Effector CD8-positive, alpha-beta T cell (primary cell): Measurements from ENCODE around the gene TRMT61A.
A peak's percentile ranks its signal among the peaks of the same experiment; 100 is the strongest.

Source experiments
- DNase-seq: peaks from one replicate; lab custom pipeline; 2025; lab: John Stamatoyannopoulos, UW

The TRMT61A gene

DNA sequence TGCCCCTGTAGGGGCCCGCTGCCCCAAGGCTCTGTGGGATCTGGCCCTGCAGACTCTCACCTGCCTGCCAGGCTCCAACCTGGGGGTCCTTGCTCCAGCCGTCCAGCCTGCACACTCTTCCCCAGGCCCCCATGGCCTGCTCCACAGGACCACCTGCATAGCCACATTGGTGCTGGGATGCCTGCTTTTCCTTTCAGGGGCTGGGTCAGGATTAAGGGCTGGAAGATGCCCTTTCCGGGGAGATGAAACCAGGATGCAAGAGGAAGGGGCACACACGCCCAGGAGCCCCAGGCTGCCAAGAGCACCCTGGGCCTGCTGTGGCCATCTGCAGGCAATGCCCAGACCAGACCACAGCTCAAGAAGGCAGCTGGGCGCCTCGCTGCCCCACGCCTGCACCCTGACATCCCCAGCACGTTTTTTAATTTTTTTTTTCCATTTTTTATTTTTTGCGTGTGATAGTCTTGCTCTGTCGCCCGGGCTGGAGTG, 18.5 kb downstream of the TRMT61A start:
- no peak for DNase-seq

DNA sequence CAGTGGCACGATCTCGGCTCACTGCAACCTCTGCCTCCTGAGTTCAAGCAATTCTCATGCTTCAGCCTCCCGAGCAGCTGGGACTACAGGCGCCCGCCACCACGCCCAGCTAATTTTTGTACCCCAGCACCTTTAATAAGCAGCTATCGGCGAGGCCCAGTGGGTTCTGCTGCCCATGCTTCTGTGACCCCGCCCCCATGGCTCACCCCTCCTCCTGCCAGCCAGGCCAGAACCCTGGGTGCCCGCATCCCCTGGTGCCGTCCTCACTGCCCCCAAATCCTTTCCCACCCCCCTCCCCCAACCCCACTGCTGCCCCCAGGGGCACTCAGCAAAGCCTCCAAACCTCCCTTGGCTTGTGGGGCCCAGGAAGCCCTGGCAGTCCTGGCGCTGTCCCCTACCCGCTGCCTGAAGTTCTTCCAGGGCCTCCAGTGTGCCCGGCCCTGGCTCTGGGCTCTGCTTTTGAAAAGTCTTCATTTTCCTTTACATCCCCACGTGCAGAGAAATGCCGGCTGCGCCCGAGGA, 19.0 kb downstream of the TRMT61A start:
- DNase-seq = no peak

DNA sequence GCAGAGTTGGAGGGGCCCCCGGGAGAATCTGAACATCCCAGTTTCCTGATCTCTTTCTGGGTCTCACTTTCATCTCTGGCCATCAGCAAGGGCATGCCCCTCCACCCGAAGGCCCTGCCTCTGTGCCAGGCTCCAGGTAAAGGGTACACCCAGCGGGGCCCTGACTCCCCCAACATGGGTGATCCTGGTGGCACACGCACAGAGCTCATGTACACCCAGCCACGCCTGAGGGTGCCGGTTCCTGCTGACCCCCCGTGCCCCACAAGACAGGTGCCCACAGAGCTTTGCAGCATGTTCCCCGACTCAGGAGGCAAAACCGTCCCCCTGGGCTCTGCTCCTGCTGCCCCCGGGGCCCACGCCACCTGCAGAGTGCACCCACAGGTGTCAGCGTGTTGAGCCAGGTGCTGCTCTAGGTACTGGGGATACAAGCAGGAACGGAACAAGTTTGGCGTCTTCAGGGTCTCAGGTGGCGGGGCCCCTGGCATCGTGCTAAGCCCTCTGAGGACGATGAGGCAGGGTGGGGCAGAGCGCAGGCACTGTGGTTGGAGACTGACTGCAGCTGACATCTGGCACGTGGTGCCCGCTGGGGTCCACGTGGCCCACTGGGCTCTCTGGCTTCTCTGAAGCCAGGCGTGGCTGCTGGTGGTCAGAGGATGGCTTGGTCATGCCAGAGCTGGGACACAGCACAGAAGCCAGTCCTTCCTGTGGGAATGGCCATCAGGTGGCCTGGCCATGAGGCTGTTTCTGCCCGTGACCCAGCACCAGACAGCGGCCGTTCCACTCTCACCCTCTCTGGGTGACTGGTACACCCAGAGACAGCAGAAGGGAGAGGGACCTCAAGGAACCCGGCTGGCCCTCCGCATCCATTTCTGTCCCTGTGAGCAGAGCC, 19.7 kb downstream of the TRMT61A start:
- DNase-seq = no peak

DNA sequence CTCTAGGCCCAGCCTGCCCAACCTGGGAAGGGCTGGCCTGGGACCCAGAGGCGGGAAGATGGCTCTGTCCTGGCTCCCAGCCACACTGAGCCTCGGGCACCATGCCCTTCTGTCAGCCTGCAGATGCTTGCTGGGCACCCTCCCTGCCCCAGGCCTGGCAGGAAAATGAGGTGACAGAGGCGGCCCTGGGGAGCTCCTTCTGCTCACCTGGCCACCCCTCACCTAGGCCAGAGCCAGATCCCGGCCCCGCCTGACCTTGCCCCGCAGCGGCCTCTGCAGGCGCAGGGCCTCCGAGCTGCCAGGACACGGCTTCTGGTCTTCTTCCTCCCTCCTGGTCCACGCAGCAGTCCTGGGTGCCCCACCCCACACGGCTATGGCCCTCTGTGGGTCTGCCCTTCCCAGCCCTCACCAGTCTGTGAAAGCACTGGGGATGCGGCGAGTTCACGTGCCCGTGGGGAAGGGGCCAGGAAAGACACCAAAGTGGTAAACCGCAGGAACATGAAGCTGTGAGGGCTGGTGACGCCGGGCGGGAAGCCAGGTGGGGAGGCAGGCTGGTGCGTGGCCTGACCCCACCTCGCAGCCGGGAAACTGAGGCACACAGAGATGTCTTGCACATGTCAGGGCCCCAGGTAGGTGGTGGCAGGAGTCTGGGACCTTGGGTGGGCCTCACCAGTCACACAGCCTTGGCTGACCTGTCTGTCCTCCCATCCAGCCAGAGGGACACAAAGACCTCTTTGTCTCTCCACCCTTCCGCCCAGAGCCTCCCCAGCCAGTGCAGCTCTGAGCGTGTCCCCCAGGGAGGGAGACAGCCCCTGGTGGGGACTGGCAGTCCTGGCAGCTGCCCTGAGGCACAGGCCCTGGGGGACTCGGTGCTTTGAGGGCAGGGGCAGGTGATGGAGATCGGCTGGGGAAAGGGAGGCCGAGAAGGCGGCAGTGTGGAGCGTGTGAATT, 20.6 kb downstream of the TRMT61A start:
- DNase-seq = no peak

DNA sequence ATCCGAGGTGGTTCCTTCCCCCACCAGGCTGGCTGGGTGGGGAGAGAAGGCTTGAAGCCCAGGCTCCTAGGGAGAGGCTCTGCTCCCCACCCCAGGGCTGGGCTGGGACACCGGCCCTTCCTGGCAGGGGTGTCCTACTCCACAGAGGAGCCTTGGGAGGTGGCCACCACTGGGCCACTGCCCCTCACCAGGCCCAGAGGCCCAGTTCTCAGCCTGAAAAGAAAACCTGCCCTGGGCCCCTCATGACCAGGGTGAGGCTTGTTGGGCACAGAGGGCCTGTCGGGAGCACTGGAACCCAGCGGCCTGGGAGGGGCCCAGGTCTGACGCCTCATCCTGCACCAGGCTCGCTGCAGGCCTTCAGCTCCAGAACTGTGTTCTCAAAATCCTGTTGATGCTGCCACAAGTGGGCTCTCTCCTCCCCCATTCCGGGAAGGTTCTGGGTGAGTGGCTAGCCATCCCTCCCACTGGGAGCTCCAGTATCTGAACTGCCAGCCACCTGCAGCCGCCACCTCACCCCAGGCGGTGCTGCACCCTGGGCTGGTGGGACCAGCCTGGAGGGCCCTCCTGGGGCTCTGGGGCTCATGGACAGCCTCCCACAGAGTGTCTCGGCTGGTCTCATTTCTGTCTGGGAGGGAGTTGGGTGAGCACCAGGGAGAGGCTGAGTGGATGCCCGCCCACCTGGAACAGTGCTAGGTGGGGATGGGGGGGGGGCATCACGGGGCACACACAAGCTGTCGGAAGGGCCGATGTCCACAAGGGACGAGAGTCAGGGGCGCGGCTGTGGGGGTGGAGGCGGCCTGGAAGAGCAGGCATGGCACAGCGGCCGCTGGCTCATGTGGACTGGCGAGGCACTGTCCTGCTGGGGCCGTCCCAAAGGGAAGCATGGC, 21.7 kb downstream of the TRMT61A start:
- no peak for DNase-seq

DNA sequence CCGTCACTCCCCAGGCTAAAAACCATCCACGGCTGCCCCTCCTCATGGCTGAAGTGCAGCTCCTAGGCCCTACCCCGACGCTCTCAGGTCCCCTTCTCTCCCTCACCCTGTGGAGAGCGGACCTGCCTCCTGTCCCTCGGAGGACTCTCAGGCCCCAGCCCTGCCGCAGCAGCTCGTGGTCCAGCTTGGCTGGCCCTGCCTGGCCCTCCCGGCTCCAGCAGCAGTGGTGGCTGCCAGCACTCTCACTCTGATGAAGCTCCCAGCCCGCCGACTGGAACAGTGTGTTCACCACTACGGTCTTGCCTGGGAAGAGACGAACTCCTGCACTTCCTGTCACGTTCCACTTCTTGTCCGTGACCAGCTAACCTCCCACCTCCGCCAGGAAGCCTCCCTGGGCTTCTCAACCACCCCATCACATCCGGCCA, 22.4 kb downstream of the TRMT61A start:
- no peak for DNase-seq

DNA sequence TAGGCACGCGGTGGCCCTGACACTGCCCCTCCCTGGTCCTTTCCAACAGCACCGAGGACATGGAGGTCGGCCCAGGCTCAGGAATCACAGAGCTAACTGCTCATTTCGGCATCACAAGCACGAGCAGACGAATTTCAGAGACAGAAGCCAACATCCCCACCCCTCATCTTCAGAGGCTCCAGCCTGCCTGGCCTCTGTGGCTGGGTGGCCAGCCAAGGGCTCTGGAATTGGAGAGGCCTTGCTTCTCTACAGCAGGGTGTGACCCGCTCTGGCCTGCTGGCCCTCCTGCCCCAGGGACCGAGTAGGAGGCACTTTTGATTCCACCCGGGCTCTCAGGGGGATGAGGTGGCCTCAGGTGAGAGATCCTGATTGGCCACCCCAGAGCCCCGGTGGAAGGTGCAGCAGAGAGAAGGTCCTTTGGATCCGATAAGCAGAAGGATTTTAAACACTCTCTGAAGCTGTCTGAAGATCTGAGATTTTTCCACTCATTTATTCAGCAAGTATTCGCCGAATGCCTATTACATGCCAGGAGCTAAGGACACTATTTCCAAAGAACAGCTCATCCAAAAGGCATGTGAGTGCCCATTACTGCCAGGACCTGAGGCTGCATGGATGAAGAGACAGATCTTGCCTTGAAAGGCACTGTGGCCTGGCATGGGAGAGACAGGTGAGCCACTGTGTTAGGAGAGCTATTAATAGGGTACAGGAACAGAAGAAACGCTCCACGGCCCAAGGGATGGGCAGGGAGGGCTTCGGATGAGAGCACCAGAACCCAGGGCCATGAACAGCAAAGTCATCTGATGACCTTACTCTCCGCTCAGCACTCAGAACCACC, 23.2 kb downstream of the TRMT61A start:
- no peak for DNase-seq

DNA sequence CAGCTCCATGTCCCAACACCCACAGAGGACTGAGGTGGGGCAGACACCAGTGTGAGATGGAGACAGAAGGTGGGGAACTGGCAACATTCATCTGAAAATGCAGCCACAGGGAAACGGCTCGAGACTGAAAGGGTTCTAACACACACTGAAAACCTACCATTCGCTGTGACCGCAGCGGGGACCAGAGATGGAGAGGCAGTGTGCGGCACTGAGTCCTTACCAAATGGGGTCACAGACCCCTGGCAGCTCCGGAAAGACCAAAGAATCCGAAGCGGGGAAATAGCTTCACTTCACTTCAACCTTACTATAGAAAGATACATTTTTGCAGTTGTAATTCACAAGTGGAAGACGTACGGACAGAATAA, 23.8 kb downstream of the TRMT61A start:
- DNase-seq = no peak

DNA sequence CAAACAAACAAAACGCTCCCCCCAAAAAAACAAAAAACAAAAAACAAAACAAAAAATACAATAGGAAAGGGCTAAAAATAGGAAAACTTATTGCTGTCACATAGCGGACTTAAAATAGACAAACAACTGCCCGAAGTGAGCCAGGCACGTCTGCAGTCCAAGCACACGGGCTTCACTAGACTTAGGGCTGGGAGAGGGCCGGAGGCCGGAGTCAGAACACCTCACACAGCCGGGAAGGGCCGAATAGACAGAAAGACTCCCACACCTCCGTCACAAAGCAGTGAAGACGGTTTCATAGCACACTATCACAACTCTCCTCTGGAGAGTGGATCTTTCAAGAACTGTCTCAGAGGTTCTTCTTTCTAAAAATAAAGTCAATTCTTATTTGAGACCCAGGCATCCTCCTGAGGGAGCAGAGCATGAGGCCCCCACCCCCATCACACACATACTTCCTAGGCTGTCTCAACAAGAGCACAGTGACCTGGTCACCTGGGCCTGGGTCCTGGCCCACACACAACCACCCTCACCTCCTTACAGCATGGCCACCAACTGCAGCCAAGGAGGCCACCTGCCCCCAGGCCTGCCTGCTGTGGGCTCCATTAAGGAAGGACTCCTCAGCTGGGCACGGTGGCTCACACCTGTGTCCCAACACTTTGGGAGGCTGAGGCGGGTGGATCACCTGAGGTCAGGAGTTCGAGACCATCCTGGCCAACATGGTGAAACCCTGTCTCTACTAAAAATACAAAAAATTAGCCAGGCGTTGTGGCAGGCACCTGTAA, 26.8 kb downstream of the TRMT61A start:
- no peak for DNase-seq

DNA sequence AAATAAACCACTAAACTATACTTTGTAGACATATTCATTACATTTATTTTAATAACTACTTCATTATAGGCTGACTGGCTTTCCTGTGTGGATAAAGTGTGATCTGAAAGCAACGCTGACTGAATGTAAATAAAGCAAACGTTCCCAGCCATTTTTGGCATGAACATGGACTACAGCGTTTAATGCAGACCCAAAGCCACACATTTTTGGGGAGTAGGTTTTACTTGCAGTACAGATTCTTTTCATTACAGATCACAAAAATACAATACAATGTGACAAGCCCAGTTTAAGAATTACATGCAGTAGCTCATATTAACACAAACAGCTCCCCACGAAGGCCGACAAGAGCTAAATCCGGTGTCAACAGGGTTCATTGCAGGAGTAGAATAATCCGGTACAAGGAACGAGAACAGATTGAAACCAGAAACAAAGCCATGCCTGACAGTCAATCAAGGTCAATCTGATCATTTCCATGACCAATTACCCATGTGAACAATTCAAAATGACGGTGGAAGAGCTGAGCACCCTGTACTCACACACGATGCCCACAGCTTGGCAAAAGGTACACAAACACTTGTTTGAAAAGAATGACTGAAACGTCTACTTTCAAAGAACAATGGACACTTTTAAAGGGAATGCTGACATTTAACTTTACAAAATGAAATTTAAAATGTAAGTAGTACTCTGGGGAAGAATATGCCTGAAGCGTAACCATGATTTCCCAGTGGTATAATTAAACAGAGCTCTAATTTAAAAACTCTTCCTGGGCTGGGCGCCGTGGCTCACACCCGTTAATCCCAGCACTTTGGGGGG, 28.2 kb downstream of the TRMT61A start:
- no peak for DNase-seq

DNA sequence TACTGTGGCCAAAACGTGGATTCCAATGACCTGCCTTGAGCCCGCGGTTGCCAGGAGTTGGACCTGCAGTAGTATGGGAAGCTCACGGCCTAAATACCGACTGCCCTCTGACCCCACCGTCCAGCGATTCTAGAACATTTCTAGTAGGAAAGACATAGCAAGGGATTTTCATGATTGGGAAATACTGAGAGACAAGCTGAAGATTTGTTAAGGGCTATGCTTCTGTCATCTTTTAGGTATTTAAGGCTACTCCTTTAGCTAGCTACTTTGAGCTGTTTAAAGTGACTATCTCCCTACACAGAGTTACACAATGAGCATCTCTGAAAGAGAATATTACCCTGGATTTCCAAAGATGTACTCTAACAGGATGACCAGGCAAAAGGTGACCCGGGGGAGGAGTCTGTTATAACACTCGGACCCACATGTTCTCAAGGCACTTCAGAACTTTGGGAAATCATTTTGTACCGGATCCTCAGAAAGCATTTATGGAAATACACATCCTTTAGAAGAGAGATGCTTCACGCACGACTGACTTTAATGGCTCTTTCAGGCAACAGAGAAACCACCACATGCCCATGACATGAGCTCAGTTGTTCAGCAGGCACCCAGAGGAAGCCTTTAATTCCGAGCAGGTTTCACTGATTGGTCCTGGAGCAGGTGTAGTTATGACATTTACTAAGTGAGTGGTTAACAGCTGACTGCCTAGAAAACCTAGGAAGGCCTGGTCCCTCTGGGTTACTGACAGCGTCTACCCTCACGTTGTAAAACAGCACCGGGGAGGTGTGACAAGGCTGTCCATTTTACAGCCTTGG, 29.3 kb downstream of the TRMT61A start:
- DNase-seq = no peak

DNA sequence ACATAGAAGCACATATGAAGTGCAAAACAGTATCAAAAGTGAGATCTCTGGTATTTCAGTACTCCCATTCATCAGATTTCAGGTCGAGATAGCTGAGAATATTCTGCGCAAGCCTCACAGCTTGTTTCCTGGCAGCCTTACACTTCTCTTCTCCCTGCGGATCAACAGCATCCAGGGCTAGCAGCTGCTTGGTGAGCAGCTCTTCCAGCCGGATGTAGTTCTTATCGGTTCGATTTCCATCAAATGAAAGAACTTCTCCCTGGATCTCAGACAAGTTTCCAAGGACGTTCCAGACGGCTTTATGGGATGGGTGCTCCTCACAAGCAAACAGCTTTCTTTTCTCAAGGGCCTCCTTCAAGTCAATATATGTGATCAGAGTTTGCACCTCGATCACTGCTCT, 30.8 kb downstream of the TRMT61A start:
- no peak for DNase-seq

DNA sequence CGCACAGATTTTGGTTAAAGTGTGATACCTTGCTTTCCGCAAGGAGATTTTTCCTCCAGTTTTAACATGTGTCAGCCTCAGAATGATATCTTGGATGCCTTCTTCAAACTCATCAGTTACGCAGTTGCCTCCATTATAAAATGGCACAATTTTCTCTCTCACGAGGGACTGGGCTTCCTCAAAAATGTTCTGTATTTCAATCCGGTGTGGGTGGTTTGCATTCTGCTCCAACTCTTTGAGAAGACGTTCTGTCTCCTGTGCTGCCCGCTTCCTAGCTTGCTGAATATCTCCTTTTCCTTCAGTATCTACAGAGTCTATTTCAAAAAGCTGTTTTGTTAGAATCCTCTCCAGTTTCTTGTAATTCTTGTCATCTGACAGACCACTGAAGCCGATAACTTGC, 31.7 kb downstream of the TRMT61A start:
- DNase-seq = no peak

DNA sequence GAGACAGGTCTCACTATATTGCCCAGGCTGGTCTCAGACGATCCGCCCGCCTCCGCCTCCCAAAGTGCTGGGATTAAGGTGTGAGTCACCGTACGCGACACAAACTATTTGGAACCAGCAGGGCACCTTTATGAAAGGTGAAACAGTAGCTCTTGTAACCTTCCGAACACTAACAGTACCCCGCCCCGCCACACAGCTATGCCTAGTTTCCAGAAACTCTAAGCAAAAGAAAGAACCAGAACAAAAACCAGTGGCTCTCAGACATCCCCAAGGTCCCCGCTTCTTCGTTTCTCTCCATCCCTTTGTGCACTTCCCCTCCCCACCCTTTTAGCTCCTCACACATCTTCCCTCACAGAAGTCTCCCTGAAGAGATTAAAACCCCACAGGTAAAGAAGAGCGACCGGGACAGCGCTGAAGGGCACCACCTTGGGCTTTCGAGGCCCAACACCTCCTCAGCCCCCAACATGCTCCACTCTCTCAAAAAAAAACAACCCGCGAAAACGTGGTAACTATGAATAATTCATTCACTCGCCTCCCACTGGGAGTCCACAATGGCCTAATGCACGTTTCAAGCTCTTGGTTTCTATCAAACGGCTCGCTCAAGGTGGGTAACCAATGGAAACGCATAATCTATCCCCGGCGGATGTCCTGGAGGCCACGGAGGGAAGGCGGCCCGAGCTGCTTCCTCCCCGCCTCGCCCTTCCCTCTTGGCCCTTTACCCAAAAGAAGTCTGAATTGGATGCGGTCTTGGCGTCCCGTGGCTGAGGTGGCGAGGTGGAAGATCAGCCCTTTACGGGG, 32.6 kb downstream of the TRMT61A start:
- DNase-seq = no peak

DNA sequence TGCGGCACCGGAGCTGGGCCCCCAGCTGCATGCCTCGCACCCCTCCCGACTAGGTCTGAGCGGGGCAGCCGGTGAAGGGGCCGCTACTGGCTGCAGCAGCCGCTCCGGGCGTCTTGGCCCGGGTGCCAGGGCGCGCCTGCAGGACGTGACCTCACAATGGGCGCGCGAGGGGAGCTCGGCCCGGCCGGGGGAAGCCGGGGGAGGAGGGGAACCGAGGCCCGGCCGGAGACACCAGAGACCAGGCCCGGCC, 33.1 kb downstream of the TRMT61A start:
- no peak for DNase-seq

DNA sequence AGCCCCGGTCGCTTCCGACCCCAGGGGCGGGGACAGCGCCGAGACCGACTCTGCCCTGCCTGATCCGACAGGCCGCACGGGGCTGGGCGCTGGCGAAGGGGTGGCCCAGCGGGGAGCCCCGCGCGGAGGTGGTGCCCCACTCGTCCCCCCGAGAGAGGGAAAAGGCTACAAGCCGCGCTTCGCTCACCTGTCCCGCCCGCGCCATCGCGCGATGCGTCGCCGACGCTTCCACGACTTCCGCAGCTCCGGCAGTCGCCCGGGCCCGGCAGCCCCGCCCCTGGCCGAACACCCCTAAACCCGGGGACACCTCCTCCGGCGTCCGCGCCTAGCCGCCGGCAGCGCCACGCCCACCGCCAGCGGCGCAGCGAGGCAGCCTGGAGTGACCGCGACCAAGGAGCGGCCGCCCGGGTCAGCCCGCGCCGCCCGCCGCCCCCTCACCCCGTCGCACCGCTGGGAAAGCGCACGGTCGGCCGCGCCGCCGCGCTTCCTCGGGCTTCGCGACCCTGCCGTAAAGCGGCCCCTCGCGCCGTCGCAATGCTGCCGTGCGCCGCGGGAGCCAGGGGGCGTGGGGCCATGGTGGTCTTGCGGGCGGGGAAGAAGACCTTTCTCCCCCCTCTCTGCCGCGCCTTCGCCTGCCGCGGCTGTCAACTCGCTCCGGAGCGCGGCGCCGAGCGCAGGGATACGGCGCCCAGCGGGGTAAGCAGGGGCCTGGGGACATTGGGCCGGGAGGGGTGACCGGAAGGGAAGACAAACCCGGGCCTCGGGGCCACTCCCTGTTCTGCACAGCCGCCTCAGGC, 33.6 kb downstream of the TRMT61A start, which contains the start of the genes BAG5 and COA8:
BAG5 (minus strand) TSS at position 229 of the 797 bp plus-strand sequence. CDS start 1,493 bp downstream, outside the sequence.
COA8 (plus strand) TSS at position 532 of the 797 bp plus-strand sequence; CDS start at position 574, 42 bp downstream.
- peak; percentile 74 for DNase-seq
